GM10266 (cell line): ENCODE measurements around the gene GABBR2.

ENCODE experiments used
- DNase-seq: peaks from one replicate; pipeline ENCODE4 v3.0.0; 2012; ENCODE audit errors: extremely low spot score
- CTCF ChIP-seq: IDR thresholded peaks from 2 replicates; pipeline ENCODE4 v1.5.1; 2012; ENCODE audit warnings: mild to moderate bottlenecking, low read depth; ENCODE audit not compliant: control insufficient read depth, insufficient read depth; ENCODE audit errors: missing control alignments

The GABBR2 gene

GRCh38 chr9:98368366-98369065 lies 340.2 kb downstream of the GABBR2 start:
- no peak for TF ChIP-seq CTCF
- no peak for DNase-seq

DNA sequence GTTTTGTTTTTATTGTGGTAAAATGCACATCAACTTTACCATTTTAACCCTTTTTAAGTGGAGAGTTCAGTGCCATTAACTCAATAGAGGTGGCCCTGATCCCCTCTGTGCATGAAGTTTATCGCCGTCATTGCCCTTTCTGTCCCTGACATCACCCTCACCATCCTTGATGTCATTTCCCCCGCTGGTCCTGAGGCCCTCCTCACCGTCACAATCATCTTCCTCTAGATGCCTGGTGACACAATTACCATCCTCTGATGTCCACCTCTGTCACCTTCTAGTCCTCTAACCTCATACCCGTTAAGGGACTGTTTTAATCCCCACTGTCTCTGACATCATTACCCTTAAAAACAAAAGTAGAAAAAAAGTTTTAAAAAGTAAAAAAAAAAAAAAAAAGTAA lies 340.8 kb downstream of the GABBR2 start:
- TF ChIP-seq CTCF = no peak
- no peak for DNase-seq

DNA sequence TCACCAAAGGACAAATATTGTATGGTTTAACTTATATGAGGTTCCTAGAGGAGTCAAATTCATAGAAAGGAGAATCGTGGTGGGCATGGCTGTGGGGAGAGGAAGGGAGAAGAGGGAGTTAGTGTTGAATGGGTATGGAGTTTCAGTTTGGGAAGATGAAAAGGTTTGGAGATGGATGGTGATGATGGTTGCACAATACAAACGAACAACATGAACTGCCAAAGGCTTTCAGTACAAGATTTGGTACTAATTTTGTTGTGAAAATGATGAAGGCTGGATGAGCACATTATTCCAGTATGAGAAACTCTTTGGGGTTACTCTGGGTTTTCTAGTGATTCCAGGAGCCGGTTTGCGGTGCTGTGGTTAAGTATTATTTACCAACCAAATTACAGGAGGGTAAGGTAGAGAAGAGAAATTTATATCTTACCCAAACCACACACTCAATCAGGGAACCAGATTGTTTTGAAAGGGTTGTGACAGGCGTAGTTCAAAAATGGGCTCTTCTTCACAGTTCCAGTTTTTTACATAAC lies 341.3 kb downstream of the GABBR2 start:
- no peak for TF ChIP-seq CTCF
- DNase-seq = no peak

DNA sequence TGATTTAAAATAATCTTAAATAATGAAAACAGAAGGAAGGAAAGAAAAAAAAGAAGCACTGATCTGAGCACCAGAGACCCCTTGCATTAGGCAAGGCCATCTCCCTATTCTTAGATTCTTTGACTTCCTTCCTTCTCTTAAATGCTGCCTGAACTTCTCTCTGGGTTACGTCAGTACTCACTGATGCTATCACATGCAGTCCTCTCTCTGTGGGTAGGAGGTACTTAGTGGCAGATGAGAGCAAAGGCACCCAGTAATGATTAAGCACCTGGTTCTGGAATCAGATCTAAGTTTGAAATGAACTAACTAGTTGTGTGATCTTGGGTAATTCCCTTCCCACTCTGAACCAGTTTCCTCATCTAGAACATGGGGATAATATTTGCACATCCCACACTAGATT lies 343.0 kb downstream of the GABBR2 start:
- no peak for DNase-seq
- no peak for TF ChIP-seq CTCF

DNA sequence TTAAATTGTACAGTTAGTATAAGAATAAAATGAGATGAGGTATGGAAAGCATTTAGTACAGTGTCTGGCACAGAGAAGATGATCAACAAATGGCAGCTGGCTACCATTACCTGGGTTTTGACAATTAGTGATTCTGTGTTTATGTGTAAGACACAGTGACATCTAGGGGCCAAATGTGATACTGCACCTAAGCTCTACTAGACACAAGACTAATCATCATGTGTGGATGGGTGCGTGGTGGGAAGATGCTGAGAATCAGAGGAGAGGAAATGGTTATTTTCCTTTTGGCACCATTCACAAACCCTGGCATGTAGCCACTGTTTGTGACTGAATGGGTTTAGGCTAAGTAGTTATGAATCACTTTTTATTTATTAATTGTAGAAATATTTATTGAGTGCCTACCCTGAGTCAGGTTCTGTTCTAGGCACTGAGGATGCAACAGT lies 343.5 kb downstream of the GABBR2 start:
- no peak for DNase-seq
- peak; percentile 19 for TF ChIP-seq CTCF

DNA sequence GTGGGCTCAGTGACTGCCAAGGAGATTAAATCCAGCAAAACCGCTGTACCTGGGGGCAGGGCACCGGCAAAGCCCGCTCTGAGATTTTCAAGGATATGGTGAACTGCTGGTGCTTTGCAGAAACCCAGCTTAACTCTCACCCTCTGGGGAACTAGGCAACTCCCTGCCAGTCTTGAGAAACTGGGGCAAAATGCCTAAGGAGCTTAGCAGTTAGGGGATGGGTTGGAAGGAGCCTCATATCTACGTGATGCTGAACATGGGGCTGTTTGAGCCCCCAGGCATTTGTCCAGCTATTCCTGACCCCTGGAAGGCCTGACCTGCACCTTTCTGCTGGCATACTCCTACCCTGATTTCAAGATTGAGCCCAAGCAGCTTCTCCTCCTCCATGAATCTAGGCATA lies 344.6 kb downstream of the GABBR2 start:
- TF ChIP-seq CTCF = no peak
- no peak for DNase-seq

DNA sequence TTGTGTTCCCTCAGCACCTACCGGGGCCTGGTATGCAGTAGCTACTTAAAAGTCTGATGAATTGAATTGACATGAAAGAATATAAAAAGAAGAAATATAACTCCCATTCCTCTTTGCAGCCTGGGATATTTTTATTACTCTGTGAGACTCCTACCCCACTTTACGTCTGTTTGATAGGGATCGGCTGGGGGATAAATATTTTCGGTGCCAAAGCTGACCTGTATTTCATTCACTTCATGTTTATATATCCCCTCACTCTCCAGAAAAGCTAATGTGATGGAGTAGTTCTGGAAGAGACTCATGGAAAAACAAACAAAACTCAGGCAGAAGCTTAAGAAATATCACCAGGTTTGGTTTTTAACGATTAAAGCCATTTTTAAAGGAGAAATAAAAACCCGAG lies 345.1 kb downstream of the GABBR2 start:
- DNase-seq = no peak
- TF ChIP-seq CTCF = no peak
